ENCODE data around the gene MORN4. TPM values are rescaled to one million over a fixed set of nuclear protein-coding genes. Genes with fewer than 3 reads are reported as not detected.

The MORN4 gene
- total RNA-seq, 1 donor from 2014 or later: 25.9 TPM

DNA sequence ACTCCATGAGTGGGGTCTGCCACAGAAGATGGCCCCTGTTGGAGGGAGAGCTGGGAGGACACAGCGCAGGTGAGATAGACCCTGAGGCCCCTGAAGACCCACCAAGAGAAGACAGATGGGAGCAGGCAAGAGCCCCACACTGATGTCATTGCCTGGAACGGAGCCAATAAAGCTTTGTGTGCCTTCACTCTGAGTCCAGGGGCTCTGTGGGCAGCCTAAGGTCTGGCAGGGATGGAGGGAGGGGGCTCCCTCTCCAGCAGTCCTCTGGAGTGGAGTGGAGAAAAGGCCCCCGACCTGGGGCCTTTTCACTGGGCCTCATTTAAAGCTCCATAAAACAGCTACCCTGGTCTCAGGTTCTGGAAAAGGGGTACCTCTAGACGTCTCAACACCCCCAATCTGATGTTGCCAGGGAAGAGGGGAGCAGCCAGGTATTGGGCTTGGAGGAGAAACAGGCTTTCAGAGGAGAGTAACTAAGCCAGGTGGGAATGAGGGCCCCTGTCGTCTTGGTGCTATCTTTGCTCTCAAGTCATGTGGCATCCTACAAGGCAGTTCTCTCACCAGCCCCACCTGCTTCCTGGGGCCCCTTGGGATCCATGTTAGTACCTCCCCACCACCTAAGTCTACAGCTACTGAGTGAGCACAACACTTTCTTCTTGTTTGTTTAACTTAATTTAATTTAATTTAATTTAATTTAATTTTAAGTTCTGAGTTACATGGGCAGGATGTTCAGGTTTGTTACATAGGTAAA, 42.4 kb downstream of the MORN4 start:
- no peak for DNase-seq (ENCODE audit: low read depth, low spot score)
- no peaks in the 10 kb centered on the region for H3K4me1 Mint-ChIP-seq
- H3K9me3 Mint-ChIP-seq: no peaks in the 10 kb centered on the region
- TF ChIP-seq, protein P1, sequence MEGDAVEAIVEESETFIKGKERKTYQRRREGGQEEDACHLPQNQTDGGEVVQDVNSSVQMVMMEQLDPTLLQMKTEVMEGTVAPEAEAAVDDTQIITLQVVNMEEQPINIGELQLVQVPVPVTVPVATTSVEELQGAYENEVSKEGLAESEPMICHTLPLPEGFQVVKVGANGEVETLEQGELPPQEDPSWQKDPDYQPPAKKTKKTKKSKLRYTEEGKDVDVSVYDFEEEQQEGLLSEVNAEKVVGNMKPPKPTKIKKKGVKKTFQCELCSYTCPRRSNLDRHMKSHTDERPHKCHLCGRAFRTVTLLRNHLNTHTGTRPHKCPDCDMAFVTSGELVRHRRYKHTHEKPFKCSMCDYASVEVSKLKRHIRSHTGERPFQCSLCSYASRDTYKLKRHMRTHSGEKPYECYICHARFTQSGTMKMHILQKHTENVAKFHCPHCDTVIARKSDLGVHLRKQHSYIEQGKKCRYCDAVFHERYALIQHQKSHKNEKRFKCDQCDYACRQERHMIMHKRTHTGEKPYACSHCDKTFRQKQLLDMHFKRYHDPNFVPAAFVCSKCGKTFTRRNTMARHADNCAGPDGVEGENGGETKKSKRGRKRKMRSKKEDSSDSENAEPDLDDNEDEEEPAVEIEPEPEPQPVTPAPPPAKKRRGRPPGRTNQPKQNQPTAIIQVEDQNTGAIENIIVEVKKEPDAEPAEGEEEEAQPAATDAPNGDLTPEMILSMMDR (conservative IDR thresholded peaks at IDR 0.05): no peak
- no peak overlapping the region for H3K4me3 Mint-ChIP-seq
- no peak overlapping the region for H3K27ac Mint-ChIP-seq (ENCODE audit: unreplicated experiment)
- H3K27me3 Mint-ChIP-seq (ENCODE audit: low read depth): no peaks in the 10 kb centered on the region
- no peaks in the 10 kb centered on the region for H3K36me3 Mint-ChIP-seq (ENCODE audit: low read depth)

DNA sequence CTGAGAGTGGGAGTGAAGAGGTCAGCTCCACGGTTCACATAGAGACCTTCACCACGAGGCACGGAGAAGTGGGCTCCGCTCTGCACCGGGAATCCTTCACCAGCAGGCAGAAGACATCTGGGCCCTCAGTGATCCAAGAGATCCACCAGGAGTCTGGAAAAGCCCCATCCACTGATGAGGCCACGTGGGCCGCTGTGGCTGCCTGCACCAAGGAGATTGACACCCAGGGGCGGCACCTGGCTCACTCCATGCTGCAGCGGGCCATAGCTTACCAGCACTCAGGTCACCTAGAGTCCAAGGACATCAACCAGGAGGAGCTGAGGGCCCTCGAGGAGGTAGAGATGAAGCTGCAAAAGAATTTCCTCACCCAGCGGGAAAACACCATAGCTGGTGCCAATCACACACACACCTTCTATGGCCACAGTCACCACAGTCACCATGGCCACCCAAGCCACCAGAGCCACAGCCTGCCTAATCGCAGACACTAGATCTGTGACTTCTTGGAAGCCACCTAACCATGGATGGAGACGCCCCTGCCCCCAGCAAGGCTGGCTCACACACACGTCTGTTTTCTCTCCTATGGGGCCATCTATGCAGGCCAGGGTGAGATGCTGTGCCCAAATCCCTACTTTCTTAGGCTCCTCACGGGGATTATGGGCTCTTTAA, 43.1 kb downstream of the MORN4 start:
- Mint-ChIP-seq H3K9me3 (no peaks in the 10 kb centered on the region), H3K4me3 (no peak overlapping the region), H3K4me1 (peaks cover 6% of the 10 kb centered on the region), H3K36me3 (ENCODE audit: low read depth) (no peaks in the 10 kb centered on the region), H3K27ac (ENCODE audit: unreplicated experiment) (peak overlapping the region; percentile 75), H3K27me3 (ENCODE audit: low read depth) (no peaks in the 10 kb centered on the region)
- TF ChIP-seq, protein P1 (conservative IDR thresholded peaks at IDR 0.05): no peak
- DNase-seq (ENCODE audit: low read depth, low spot score): no peak

DNA sequence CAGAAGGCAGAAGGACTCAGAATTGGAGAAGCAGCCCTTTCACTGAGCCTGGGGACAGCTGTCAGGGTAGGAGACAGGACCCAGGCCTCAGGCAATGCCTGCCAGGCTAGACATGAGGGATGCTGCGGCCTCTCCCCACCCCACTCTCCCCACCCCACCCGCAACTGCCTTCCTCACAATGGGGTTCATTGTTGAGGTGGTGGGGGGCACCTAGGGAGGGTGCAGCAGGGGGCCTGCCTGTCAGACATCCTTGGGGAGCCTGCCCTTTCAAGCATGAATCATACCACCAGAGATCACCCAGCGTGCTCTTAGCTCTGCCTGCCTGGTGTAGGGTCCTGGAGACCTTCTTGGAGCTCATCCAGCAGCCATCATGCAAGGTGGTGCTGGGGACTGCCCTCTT, 43.8 kb downstream of the MORN4 start, which contains the start of gene C10orf62:
Gene C10orf62, plus strand, starts transcription at position 243 of the 400 bp plus-strand sequence. CDS start 177 bp downstream, outside the sequence.
- DNase-seq (ENCODE audit: low read depth, low spot score): no peak
- H3K27me3 Mint-ChIP-seq (ENCODE audit: low read depth): no peaks in the 10 kb centered on the region
- TF ChIP-seq, protein P1 (conservative IDR thresholded peaks at IDR 0.05): no peak
- no peaks in the 10 kb centered on the region for H3K36me3 Mint-ChIP-seq (ENCODE audit: low read depth)
- H3K4me3 Mint-ChIP-seq: no peak within 1 kb of the TSS
- H3K9me3 Mint-ChIP-seq: no peaks in the 10 kb centered on the region
- peak within 1 kb of the TSS; percentile 75 for H3K27ac Mint-ChIP-seq (ENCODE audit: unreplicated experiment)
- peaks cover 9% of the 10 kb centered on the region for H3K4me1 Mint-ChIP-seq

DNA sequence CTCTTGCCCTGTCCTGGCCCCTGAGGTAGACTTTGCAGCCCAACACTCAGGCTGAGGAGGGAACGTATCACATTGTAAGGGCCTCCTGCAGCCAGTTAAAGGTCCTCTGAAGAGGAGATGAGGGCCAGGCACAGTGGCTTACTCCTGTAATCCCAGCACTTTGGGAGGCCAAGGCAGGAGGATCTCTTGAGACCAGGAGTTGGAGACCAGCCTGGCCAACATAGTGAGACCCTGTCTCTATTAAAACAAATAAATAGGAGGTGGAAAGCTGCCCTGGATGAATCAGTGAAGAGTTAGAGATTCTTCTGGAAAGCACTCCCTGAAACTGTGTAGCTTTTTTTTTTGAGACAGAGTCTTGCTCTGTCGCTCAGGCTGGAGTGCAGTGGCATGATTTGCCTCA, 46.1 kb downstream of the MORN4 start:
- no peaks in the 10 kb centered on the region for H3K9me3 Mint-ChIP-seq
- no peaks in the 10 kb centered on the region for H3K36me3 Mint-ChIP-seq (ENCODE audit: low read depth)
- DNase-seq (ENCODE audit: low read depth, low spot score): no peak
- no peak overlapping the region for H3K4me3 Mint-ChIP-seq
- H3K27me3 Mint-ChIP-seq (ENCODE audit: low read depth): no peaks in the 10 kb centered on the region
- H3K27ac Mint-ChIP-seq (ENCODE audit: unreplicated experiment): no peak overlapping the region
- peaks cover 11% of the 10 kb centered on the region for H3K4me1 Mint-ChIP-seq
- TF ChIP-seq, protein P1 (conservative IDR thresholded peaks at IDR 0.05): no peak

DNA sequence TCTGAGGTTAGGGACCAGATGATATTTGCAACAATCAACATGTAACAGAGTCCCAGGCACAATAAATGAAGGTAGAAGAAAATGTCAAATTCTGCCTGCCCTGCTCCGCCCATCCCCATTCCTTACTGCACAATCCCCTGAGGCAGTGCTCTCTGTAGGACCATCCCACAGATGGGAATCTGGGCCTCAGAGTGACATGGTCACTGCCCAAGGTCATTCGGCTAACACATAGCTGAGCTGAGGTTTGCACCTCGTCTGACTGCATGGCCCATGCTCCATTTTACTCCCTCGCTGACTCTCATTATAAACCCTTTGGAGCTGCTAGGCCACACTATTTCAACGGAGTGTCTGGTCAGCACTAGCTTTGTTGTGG, 47.9 kb downstream of the MORN4 start:
- no peak for DNase-seq (ENCODE audit: low read depth, low spot score)
- Mint-ChIP-seq H3K36me3 (ENCODE audit: low read depth) (no peaks in the 10 kb centered on the region), H3K4me3 (no peak overlapping the region), H3K27me3 (ENCODE audit: low read depth) (no peaks in the 10 kb centered on the region), H3K27ac (ENCODE audit: unreplicated experiment) (peak overlapping the region; percentile 98), H3K4me1 (peaks cover 11% of the 10 kb centered on the region), H3K9me3 (no peaks in the 10 kb centered on the region)
- TF ChIP-seq, protein P1 (conservative IDR thresholded peaks at IDR 0.05): no peak
